ENCODE data around the gene PTPRQ. TPM values are rescaled to one million over a fixed set of nuclear protein-coding genes. Genes with fewer than 3 reads are reported as not detected.

The PTPRQ gene
- polyA plus RNA-seq, 2 of the 4 experiments (the other 2 are of a cell fraction) = 0.14 to 0.17 TPM

DNA sequence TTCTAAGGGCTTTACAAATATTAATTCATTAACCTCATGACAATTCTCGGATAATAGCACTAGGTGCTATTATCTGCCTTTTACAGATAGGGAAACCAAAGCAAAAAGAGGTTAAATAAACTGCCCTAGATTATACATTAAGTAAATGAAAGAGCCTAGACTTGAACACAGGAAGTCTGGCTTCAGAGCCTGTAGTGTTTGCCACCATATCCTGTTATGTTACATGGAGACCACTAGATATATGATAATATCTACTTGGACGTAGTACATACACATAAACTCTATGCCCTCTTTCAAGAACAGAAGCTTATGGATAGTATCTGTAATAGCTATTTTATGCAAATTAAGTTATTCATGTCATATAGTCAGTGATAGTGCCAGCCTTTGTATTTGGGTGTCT lies 246.5 kb downstream of the PTPRQ start:
- H3K9me3 ChIP-seq = no peaks in the 10 kb centered on the region
- ChIA-PET POLR2A (no interaction called here), CTCF (no interaction called here)
- H3K4me2 ChIP-seq = no peak overlapping the region
- 29% methylated on average over 2 of the region's 2 CpGs for WGBS (ENCODE audit: missing lambda C conversion rate)
- H3K4me3 ChIP-seq = no peak overlapping the region
- H3K4me1 ChIP-seq = no peaks in the 10 kb centered on the region
- no peak overlapping the region for H3K27ac ChIP-seq
- DNase-seq (ENCODE audit: low read depth in 1 of 2, low spot score in 1 of 2) (no peak), FAIRE-seq (no peak), ATAC-seq (no peak)
- no peak for TF ChIP-seq MAZ (IDR thresholded peaks at IDR 0.05; ENCODE audit: borderline replicate concordance, low read depth, low read length)
- no peak for TF ChIP-seq HEYL (CRISPR knock-in tag; IDR thresholded peaks at IDR 0.05)
- TF ChIP-seq ZC3H11A (IDR thresholded peaks at IDR 0.05) = no peak
- no peak for TF ChIP-seq PHF8 (IDR thresholded peaks at IDR 0.05; ENCODE audit: borderline replicate concordance, low read depth)
- TF ChIP-seq CHD2 (IDR thresholded peaks at IDR 0.05; ENCODE audit: low read length, partially characterized antibody) = no peak
- no peak for TF ChIP-seq HOXB13 (CRISPR knock-in tag; IDR thresholded peaks at IDR 0.05; ENCODE audit: low read depth)
- TF ChIP-seq NPAS2 (CRISPR knock-in tag; IDR thresholded peaks at IDR 0.05; ENCODE audit: borderline replicate concordance) = no peak
- no peak for TF ChIP-seq EHF (CRISPR knock-in tag; IDR thresholded peaks at IDR 0.05)
- TF ChIP-seq JUN (IDR thresholded peaks at IDR 0.05) = no peak
- TF ChIP-seq BHLHE40 (IDR thresholded peaks at IDR 0.05; ENCODE audit: low read depth, low read length) = no peak
- no peak for TF ChIP-seq ZSCAN20 (CRISPR knock-in tag; IDR thresholded peaks at IDR 0.05)
- no peak for TF ChIP-seq CBX8 (IDR thresholded peaks at IDR 0.05)
- TF ChIP-seq, protein P1, sequence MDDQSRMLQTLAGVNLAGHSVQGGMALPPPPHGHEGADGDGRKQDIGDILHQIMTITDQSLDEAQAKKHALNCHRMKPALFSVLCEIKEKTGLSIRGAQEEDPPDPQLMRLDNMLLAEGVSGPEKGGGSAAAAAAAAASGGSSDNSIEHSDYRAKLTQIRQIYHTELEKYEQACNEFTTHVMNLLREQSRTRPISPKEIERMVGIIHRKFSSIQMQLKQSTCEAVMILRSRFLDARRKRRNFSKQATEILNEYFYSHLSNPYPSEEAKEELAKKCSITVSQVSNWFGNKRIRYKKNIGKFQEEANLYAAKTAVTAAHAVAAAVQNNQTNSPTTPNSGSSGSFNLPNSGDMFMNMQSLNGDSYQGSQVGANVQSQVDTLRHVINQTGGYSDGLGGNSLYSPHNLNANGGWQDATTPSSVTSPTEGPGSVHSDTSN (IDR thresholded peaks at IDR 0.05) = no peak

DNA sequence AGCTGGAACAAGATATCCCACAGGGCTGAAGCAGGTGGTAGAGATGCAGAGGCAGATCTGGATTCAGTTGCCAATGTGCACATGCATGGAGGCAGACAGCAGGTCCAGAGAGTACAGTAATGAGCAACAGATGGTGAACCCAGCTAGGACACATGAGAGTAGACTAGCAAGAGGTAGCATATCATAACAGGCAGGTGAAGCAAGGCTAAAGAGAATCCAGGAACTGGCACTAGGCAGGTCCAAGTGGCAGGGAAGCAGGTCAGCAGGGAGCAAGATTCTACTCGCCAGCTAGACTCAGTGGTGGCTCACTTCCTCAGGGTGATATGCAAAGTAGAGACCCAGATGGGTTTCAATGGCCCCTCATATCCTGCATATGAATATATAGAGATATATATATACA lies 248.1 kb downstream of the PTPRQ start:
- no peaks in the 10 kb centered on the region for H3K9me3 ChIP-seq
- H3K4me1 ChIP-seq = no peaks in the 10 kb centered on the region
- TF ChIP-seq ESRRA (IDR thresholded peaks at IDR 0.05; ENCODE audit: borderline replicate concordance, low read length) = no peak
- POLR2A ChIA-PET = no interaction called here
- ATAC-seq (no peak), FAIRE-seq (no peak), DNase-seq (ENCODE audit: low read depth in 1 of 2, low spot score in 1 of 2) (no peak)
- no peak overlapping the region for H3K4me3 ChIP-seq
- CTCF ChIA-PET = no interaction called here
- 25% methylated on average over 1 of the region's 1 CpG for WGBS (ENCODE audit: missing lambda C conversion rate)
- no peak overlapping the region for H3K4me2 ChIP-seq
- no peak overlapping the region for H3K27ac ChIP-seq

DNA sequence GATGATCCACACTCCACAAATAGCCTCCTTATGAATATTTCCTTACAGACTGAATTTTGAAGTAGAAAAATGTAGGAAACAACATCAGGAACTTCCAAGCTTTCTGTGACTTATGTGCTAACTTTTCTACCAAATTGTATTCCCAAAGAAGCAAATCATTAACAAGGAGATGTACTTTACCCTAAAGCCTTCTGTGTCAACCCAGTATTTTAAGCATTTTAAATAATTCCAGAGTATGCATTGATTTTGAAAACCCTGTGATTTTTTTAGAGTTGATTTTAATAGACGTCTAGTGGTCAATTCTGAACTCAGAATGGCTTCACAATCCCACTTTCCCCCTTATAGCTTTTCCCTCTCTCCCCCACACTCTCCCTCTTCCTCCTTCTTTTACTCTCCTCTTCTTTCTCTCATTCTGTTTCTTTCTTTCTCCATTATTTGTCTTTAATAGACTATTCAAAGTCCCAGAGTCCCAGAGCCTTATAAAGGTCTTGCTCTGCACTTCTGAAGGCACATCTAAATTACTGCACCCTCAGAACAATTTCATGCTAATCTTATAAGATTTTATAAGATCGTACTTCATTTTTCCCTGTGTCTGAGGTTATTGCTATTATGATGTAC lies 253.3 kb downstream of the PTPRQ start:
- Histone ChIP-seq H3K27ac (no peak overlapping the region), H3K9me3 (no peaks in the 10 kb centered on the region), H3K4me3 (no peak overlapping the region), H3K4me1 (no peaks in the 10 kb centered on the region), H3K4me2 (no peak overlapping the region)
- ATAC-seq (no peak), DNase-seq (ENCODE audit: low read depth in 1 of 2, low spot score in 1 of 2) (no peak), FAIRE-seq (no peak)
- ChIA-PET CTCF (no interaction called here), POLR2A (no interaction called here)
- 23% methylated on average over 2 of the region's 2 CpGs for WGBS (ENCODE audit: missing lambda C conversion rate)
- TF ChIP-seq, protein P2, sequence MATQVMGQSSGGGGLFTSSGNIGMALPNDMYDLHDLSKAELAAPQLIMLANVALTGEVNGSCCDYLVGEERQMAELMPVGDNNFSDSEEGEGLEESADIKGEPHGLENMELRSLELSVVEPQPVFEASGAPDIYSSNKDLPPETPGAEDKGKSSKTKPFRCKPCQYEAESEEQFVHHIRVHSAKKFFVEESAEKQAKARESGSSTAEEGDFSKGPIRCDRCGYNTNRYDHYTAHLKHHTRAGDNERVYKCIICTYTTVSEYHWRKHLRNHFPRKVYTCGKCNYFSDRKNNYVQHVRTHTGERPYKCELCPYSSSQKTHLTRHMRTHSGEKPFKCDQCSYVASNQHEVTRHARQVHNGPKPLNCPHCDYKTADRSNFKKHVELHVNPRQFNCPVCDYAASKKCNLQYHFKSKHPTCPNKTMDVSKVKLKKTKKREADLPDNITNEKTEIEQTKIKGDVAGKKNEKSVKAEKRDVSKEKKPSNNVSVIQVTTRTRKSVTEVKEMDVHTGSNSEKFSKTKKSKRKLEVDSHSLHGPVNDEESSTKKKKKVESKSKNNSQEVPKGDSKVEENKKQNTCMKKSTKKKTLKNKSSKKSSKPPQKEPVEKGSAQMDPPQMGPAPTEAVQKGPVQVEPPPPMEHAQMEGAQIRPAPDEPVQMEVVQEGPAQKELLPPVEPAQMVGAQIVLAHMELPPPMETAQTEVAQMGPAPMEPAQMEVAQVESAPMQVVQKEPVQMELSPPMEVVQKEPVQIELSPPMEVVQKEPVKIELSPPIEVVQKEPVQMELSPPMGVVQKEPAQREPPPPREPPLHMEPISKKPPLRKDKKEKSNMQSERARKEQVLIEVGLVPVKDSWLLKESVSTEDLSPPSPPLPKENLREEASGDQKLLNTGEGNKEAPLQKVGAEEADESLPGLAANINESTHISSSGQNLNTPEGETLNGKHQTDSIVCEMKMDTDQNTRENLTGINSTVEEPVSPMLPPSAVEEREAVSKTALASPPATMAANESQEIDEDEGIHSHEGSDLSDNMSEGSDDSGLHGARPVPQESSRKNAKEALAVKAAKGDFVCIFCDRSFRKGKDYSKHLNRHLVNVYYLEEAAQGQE (IDR thresholded peaks at IDR 0.05) = no peak
- TF ChIP-seq HOXB13 (CRISPR knock-in tag; IDR thresholded peaks at IDR 0.05; ENCODE audit: low read depth) = no peak
- no peak for TF ChIP-seq POLR2AphosphoS2 (conservative IDR thresholded peaks at IDR 0.05; ENCODE audit: low read length)
- TF ChIP-seq, protein P1 (IDR thresholded peaks at IDR 0.05) = no peak
- TF ChIP-seq RNF2 (IDR thresholded peaks at IDR 0.05; ENCODE audit: borderline replicate concordance, low read depth) = no peak
- TF ChIP-seq, protein P3, sequence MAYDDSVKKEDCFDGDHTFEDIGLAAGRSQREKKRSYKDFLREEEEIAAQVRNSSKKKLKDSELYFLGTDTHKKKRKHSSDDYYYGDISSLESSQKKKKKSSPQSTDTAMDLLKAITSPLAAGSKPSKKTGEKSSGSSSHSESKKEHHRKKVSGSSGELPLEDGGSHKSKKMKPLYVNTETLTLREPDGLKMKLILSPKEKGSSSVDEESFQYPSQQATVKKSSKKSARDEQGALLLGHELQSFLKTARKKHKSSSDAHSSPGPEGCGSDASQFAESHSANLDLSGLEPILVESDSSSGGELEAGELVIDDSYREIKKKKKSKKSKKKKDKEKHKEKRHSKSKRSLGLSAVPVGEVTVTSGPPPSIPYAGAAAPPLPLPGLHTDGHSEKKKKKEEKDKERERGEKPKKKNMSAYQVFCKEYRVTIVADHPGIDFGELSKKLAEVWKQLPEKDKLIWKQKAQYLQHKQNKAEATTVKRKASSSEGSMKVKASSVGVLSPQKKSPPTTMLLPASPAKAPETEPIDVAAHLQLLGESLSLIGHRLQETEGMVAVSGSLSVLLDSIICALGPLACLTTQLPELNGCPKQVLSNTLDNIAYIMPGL (CRISPR knock-in tag; IDR thresholded peaks at IDR 0.05; ENCODE audit: borderline replicate concordance) = no peak
- TF ChIP-seq, protein P4, sequence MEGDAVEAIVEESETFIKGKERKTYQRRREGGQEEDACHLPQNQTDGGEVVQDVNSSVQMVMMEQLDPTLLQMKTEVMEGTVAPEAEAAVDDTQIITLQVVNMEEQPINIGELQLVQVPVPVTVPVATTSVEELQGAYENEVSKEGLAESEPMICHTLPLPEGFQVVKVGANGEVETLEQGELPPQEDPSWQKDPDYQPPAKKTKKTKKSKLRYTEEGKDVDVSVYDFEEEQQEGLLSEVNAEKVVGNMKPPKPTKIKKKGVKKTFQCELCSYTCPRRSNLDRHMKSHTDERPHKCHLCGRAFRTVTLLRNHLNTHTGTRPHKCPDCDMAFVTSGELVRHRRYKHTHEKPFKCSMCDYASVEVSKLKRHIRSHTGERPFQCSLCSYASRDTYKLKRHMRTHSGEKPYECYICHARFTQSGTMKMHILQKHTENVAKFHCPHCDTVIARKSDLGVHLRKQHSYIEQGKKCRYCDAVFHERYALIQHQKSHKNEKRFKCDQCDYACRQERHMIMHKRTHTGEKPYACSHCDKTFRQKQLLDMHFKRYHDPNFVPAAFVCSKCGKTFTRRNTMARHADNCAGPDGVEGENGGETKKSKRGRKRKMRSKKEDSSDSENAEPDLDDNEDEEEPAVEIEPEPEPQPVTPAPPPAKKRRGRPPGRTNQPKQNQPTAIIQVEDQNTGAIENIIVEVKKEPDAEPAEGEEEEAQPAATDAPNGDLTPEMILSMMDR (IDR thresholded peaks at IDR 0.05) = no peak
- no peak for TF ChIP-seq ZC3H11A (IDR thresholded peaks at IDR 0.05)
- TF ChIP-seq RAD21 (conservative IDR thresholded peaks at IDR 0.05 in 1 of 2, IDR thresholded peaks at IDR 0.05 in 1 of 2) = no peak
- no peak for TF ChIP-seq FOSB (CRISPR knock-in tag; IDR thresholded peaks at IDR 0.05)
- no peak for TF ChIP-seq ZSCAN20 (CRISPR knock-in tag; IDR thresholded peaks at IDR 0.05)
- no peak for TF ChIP-seq NR3C1 (IDR thresholded peaks at IDR 0.05)
- TF ChIP-seq NFE2L2 (conservative IDR thresholded peaks at IDR 0.05; ENCODE audit: low read length) = no peak
- TF ChIP-seq CBX8 (IDR thresholded peaks at IDR 0.05) = no peak
